GM21360 (cell line): ENCODE data around the gene NRG2.

Experiments
- ATAC-seq: cut with Tn5 transposase; IDR thresholded peaks from one replicate; pipeline ENCODE4 v1.9.1; 2021; ENCODE audit warnings: mild to moderate bottlenecking, moderate library complexity; ENCODE audit not compliant: unreplicated experiment

Gene NRG2

DNA sequence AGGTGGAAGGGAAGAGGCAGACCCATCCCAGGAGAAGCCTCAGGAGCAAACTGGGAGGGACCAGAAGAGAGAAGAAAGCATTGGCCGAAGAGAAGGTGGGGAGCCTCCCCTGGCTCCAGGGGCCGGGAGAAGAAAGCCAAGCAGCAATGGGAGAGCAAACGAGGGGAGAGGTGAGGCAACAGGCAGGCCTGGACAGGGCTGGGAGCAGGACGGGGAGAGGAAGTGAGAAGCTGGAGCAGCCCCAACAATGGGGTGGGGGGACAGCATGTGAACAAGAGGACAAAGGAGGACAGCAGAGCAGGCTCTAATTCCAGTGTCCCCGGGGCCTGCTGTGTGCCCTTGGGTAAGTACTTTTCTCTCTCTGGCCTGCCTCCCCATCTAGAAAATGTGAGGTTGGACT lies 132.2 kb downstream of the NRG2 start:
- ATAC-seq = no peak

DNA sequence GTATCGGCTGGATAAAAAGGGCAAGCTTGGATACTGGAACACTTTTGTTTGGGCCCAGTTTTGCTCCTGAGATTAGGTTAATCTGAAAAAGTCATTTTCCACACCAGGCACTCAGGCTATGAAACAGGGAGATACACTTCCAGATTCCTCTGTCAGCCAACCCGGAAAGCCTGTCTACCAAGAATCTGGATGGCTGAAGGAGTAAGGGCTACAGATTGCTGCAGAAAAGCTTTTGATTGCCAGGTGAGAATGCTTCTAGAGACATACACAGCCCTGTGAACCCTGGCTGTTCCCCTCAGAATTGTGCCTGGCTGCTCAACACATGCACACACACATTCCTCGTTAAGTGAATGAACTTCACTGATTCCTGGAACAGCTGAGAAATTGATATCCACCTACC lies 133.1 kb downstream of the NRG2 start:
- ATAC-seq = no peak

DNA sequence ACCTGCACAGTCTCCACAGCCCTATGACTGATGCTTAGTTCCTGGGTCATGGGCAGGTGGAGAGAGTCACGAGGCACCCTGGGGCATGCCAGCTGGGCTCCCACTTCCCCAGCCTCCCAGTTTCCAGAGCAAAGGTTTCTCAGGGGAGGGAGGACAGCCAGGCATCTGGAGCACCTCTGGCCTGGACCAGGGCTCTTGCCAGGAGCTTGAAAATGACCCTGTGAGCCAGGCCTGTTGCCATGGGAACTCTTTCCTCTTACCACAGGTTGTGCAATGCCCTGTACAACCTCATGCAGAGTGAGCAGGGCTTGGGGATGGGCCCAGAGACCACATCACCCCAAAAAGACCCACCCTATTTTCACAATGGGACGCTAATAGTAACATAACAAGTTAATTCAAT lies 134.3 kb downstream of the NRG2 start:
- no peak for ATAC-seq

DNA sequence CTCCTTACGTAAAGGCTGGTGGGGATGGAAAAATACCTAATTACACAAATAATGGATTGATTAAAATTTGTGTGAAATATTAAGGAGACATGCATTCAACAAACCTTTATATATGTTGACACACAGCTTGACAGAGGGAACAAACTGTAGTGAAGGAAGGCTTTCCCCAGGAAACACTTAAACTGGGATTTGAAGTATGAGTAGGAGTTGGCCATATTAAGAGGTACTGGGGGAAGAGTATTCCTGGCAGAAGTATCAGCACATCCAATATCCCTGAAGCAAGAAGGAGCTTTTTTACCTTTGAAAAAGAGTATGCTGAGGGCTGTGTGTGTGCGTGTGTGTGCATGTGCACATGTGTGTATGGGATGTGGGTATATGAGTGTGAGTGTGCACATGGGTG lies 136.4 kb downstream of the NRG2 start:
- ATAC-seq = no peak

DNA sequence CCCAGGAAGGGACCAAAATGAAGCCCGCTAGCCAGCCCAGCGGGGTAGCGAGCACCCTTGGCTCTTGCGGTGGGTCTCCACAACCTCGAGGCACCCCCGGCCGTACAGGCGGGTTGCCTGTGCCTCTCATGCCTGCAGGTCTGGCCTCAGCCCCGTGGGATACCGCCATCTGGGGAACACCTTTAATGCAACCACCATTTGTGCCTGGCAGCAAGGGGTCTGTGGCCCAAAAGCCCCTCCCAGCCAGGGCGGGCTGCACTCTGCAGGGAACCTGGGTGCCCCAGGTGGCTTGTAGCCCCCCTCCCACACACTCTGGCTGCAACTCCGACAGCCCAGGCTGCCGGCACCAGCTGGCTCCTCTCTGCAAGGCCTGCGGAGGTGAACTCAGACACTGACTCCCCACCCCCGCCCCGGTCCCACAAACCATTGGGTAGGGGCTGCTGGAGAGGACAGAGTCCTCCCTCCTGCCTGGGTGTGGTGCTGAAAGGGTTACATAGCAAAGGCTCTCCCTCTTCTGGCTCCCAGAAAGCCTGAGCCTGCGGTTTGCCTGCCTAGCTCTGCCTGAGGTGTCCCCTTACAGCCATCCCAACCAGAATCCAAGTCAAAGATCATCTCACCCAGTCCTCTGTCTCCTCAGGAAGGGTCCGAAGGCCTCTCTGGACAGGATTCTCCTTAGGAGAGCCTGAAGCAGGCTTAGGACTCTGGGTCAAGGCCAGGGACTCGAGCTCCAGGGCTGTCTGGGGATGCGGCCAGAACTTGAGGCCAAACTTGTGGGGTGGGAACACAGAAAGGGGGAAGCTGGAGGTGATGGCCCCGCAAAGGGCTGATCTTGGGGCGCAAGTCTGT lies 138.1 kb downstream of the NRG2 start:
- no peak for ATAC-seq

DNA sequence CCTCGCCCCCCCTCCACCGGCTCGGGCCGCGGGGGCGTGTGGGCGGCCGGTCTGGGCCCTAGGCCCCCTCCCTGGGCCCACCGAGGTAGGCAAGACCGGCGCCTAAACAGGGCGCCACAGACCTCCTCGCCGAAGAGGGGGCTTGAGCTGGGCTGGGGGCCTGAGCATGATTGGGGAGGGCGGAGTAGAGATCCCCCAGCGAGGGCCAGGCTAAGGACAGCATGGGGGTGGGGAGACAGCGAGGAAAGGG lies 138.6 kb downstream of the NRG2 start:
- no peak for ATAC-seq

DNA sequence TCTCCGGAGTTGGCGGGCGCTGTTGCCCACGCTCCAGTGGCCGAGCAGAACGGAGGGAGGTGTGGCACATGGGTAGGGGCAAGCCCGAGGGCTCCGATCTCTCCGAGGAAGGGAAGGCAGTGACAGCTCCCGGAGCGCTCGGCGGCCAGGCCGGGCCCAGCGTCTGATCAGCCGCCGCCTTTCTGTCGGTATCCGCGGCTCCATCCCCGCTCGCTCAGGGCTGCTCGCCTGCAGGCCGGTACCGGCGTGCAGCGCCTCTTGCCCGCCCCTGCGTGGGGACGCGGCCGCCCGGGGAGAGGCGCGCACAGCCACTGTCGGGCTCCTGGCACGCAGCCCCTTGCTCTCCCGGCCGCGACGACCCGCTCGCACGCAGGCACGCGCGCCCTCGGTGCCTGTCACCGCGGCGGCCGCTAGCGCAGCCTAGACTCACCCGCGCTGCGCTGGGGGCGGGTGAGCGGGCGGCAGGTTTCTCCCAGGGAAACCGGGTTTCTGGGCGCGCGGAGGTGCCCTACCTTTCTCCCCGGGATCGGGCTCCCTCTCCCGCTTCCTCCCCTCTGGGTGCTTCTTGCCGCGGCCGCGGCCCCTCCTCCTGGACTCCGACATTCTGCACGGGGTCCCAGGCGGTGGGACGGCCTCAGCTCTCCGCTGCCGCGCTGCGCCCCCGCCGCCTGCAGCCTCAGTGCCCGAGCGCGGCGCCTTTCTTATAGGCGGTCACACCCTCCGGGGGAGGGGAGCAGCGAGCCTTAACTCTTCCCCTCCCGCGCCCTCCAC lies 139.1 kb downstream of the NRG2 start:
- no peak for ATAC-seq

DNA sequence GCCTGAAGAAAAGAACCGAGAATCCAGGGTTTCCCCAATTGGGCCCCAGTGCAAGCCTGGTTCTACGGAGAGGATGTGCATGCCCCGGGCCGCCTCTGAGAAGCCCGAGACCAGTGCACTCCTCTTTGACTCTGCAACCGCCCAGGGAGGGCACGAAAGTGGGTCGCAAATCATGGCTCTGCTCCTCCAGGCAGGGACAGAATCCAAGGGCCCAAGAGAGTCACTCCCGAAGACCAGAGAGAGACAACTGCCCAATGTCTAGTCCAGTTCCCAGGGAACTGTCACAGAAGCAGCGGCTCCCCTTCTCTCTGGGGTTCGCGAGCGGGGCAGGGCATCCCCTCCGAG lies 139.7 kb downstream of the NRG2 start:
- no peak for ATAC-seq

DNA sequence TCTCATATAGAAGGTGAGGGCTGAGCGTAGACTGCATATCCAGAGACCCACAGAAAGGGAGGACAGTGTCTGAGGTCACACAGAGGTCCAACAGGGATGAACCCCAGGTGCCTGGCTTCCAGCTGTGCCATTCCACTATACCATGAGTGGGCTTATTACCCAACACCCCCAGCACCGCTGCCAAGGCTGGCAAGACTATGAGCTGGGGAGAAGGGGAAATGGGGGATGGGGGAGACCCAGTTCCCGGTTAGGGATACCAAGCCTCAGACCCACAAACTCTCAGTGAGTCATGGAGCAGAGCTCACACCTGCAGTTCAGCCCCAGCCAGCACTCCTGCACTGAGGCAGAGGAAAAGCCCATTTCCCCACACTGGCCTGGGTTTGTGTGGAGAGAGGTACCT lies 141.1 kb downstream of the NRG2 start:
- no peak for ATAC-seq

DNA sequence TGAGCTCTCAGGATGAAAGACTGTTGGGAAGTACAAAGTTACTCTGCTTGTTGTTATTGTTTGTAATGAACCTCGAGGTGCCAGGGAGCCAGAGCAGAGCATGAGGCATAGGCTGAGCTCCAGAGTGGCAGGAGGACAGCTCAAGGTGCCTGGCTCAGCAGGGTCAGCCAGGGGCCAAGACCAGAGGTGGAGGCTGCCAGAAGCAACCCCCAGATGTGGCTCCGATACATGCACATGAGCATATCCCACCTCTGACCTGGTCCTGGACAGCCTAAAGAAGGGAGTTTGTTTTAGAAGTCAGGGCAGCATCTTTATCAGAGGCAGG lies 141.9 kb downstream of the NRG2 start:
- no peak for ATAC-seq

DNA sequence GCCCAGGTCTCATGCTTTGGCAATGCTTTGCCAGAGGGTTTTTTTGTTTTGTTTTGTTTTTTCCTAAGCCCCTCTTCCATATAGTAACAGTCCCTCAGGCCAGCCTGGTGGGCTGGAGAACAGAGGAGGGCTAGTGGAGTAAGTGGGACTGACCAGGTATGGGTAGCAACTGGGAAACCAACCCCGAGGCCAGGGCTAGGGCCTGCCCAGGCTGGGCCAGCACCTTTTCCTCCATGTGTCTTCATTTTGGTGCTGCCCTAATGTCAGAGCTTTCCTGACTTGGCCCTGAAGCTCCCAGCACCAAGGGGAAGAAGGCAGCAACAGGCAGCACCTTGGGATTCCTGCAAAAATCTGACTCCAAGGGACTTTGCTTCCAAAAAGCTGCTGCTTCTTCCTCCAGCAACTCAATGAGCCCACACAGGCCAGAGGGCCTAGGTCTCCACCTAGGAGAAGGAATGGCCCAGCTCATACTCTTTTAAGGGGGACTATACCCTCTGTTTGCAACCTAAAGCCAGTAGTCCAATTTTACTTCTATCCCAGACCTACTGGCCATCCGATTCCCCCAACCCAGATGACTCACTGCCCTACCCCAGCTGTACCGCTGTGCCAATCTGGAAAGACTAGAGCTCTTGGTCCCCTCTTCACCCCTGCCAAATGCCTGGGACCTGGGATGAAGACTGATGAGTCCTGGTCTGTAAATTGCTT lies 142.4 kb downstream of the NRG2 start:
- no peak for ATAC-seq

DNA sequence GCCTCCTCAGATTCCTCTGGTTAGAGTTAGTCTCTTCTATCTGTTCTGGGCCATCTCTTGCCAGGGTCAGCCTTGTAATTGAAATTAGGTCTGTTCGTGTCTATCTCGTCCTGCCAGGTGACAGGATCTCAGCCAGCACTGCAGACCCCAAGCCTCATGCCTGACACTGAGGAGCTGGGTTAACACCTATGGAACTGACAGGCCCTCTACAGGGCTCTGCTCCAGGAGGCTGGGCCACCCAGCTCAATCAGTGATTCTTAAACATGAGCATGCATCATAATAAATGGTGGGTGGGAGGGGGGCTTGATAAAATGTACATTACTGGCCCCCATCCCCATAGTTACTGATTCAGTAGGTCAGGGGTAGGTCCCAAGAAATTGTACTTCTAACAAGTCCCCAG lies 144.1 kb downstream of the NRG2 start:
- no peak for ATAC-seq

DNA sequence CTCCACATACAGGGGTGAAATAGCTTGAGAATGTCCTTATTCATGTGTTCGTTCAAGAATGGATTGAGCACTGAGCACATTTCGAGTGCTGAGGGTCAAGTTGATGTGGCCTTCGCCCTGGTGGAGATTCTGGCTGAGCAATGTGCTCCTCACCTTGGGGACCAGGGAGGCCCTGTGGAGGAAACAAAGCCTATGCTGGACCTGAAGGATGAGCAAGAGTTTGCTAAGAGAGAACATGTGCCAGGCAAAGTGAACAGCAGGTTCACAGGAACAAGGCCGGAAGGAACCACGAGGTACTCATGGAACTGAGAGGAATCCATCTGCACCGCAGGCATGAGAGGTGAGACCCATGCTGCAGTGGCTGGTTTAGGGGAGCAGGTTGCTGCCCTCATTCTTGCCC lies 145.1 kb downstream of the NRG2 start:
- ATAC-seq = no peak

DNA sequence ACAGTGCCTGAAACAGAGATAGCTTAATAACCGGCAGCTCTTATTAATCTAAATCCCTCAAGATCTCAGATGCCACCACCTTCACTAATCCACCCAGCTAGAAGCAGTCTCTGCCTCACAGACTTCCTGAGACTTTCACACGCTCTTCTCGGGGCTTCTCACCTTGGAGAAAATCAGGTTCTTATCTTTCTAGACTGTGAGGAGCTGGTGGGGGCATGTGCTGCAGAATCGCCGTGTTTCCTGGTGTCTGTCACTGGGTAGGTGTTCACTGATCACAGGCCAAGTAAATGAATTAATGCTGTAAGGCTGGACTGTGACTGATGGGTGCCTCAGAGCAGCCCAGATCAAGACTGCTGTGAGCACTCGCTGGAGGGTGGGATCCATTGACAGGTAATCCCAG lies 145.8 kb downstream of the NRG2 start:
- ATAC-seq = no peak

DNA sequence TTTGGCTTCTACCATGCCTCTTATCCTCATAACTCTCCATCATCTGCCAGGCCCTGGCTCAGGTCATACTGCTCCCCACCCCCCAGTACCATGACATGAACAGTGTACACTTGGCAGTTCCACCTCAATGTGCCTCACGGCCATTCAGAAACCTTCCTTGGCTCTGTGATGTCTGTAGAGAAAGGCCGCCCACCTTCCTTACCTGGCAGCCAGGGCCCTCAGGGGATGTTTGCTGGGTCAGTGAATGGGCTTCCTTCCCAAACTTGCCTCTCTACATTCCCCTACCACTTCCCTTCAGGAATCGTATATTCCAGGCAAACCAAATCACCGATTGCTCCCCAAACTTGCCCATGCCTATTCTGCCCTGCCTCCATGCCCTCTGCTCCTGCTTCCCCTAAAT lies 146.4 kb downstream of the NRG2 start:
- no peak for ATAC-seq

DNA sequence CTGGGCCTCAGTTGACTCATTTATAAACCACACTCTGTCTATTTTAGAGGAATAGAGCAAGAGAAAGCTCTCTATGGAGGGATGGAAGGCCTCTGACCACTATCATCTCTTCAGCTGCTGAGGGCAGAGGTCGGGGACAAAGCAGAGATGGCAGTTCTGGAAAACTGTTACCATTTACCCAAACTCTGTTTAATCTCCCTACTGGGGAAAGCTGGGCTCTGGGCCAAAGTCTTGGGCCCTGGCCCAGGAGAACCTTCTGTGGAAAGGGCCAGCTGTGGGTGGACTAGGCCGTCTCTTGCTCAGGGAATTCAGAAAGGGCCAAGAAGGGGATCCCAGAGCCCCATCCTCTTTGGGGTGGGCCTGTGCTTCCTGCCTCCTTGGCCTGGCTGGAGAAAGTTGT lies 147.5 kb downstream of the NRG2 start:
- ATAC-seq = no peak

DNA sequence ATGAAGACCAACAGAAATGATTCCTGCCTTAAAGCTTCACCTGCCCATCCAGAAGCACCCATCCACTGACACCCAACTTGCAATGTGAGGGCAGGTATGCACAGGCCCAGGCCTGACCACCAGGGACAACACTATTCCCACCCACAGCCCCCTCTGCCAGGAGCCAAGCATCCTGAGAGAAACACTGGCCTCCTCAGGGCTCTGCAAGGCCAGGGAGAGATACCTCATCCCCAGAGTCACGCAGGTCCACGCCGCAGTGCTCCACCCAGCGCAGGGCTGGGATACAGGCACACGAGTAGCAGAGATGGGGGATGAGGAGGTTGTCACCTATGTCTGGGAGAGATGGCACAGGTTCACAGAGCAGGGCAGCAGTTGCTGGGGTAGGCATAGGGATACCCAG lies 148.1 kb downstream of the NRG2 start:
- ATAC-seq = no peak

DNA sequence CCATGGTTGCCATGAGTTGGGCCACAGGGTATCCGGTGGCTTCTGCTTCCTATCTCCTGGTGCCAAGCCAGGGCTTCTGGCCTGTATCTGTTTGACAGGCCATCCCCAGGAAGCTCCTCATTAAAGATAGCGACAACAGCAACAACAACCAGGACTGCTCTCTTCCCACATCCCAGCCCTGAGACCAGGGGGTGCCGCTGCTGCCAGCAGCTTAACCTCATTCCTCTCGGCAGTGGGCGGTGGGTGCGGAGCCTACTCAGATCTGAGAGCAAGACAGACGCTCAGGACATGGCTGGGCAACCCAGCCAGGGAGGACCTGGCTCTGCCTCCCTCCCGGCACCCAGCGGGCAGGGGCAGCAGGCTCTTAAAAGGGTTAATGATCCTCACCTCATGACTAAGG lies 149.2 kb downstream of the NRG2 start:
- no peak for ATAC-seq

DNA sequence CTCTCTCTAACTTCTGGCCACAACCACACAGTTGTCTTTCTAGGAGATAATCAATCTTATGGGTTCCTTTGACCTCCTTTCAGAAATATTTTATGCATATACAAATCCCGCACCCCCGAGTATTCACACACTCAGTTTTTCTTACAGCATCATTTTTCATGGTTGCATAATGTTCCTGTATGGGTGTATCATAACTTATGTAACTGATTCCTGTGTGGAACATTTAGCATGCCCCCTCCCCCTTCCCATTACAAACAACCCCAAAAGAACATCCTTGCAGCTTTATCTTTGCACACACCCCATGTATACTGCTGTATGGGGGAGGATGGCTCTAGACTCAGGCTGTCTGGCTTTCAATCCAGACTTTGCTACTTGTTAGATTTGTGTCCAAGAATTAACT lies 153.7 kb downstream of the NRG2 start:
- ATAC-seq = no peak

DNA sequence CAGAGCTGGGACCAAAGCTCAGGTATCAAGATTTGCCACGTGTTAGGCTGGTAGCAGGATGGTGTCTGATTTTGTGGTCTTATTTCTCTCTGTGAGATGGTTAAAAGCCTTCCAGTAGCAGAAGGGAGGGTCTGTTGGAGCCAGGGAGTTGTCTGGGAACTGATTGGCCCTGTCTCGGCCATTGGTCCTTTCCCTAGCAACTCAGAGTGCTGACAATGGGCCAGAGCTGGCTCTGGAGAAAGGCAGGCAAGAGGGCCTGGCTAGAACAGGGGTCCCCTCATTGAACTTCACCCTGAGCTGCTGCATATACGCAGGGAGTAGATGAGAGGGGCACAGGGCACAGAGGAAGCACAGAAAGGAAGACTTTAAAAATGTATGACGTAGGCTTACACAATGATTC lies 154.7 kb downstream of the NRG2 start:
- no peak for ATAC-seq

DNA sequence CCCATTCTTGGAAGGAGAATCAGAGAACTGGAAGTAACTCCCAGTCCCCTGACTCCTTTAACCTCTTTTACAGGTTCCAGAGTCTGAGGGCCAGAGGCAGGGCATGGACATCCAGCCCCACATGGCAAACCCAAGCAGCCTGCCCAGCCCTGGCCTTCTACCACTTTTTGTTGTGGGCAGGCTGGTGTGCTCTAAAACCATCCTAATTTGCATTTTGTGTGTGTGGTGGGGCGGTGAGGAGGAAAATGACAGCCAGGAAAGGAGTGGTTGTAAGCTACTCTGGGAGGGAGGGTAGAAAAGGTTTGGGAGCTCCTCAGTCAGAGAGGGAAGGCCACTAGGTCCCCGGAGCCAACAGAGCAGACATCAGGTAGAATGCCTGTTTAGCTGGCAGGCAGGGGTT lies 156.9 kb downstream of the NRG2 start:
- ATAC-seq = no peak

DNA sequence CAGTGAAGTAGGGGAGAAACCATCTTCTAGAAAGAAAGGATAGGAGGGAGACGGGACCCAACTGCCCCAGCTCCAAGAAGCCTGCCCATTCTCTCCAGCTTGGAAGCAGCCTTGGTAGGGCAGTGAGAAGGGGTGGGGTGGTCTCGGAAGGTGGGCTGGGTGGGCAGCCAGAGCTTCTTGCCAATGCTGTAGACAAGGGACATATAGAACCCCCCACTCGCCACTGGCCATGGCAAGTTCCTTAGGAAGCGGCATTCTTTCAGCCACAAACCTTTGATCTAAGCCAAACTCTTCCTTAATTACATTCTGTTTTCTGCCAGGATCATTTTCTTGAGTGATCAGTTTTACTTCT lies 157.3 kb downstream of the NRG2 start:
- no peak for ATAC-seq
